Activated CD8-positive, alpha-beta memory T cell treated with anti-CD3 and anti-CD28 coated beads, Interleukin-2, amount 50 U/mL, for 1 hour (primary cell): ENCODE data around the gene TFF1.

Experiments used
- DNase-seq: peaks from one replicate; pipeline ENCODE4 v3.0.0-alpha.2; 2020; ENCODE audit errors: extremely low read depth

TFF1 gene

DNA sequence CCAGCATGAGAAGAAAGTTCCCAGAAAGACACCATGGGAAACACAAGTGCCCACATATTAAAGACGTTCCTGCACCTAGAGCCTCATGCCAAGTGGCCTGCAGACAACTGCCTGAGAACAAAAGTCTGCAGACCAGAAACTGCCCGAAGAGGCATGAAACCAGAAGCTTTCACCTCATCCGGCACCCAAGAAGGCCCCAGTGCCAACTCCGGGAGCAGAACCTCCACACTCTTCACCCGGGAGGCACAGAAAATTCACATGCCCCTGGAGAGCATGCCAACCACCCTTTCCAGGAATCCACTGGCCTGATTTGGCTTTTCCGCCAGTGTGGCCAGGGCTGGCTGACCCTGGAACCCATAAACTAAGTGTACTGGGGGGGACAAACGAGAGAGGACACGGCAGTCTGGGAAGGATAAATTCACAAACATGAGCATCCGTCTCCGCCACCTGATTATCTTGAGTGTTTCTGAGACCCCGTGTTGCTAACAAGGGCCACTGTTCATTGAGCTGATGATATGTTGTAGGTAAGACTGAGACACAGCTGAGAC is 22.3 kb downstream of the TFF1 start:
- DNase-seq = no peak

DNA sequence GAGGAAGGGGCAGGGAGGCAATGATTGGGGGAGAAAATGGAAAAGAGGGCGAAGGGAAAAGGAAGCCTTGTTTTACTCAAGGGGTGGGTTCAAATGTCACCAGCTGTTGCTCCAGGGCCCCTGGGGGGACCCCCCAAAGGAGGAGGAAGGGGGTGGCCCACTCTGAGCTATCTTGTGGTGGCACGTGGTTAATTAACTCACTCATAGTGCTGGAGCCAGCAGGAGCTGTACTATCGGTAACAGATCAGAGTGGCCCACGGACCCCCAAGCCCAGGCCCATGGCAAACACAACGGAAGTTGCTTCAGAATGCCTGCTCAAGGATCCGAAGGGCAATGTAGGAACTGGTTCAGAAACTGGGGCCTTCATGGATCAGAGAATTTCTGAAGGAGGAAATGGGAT is 22.8 kb downstream of the TFF1 start:
- no peak for DNase-seq

DNA sequence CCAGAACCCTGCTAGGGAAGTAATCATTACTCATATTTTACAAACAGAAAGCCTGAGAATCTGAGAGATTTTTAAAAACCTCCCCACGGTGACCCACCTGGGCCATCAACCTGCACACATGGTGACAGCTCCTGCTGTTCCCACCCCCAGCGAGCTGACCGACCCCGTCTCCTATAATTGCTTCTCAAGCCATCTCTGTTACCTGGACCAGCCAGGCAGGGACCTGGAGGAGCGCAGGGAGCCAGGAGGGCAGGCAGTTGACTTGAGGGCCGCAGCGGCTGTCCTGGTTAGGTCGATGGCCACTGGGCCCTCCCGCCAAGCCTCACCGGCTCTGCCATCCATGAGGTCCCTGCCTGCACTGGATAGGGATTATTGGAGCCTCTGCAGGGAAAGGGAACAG is 23.2 kb downstream of the TFF1 start:
- DNase-seq = no peak

DNA sequence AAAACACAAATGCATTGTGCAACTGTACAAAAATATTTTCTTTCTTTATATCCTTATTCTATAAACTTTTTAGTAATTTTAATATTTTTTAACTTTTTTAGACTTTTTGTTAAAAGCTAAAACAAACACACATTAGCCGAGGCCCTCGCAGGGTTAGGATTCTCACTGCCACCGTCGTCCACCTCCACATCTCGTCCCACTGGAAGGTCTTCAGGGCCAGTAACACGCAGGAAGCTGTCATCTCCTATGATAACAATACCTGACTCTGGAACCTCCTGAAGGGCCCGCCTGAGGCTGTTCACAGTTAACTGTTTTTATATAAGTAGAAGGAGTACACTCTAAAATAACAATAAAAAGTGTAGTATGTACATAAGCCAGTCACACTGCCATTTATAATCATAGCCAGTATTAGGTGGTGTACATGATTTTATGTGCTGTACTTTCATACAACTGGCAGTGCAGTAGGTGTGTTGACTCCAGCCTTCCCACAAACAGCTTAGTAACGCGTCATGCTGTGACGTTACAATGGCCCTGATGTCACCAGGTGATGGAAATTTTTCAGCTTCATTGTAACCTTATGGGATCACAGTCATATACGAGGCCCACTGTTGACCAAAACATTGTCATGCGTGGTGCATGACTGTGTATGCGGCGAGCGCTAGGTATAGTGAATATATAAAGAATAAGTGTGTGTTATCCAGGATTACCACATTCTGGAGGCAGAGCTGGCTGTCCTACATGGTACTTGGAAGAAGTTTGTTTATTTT is 24.4 kb downstream of the TFF1 start:
- no peak for DNase-seq

DNA sequence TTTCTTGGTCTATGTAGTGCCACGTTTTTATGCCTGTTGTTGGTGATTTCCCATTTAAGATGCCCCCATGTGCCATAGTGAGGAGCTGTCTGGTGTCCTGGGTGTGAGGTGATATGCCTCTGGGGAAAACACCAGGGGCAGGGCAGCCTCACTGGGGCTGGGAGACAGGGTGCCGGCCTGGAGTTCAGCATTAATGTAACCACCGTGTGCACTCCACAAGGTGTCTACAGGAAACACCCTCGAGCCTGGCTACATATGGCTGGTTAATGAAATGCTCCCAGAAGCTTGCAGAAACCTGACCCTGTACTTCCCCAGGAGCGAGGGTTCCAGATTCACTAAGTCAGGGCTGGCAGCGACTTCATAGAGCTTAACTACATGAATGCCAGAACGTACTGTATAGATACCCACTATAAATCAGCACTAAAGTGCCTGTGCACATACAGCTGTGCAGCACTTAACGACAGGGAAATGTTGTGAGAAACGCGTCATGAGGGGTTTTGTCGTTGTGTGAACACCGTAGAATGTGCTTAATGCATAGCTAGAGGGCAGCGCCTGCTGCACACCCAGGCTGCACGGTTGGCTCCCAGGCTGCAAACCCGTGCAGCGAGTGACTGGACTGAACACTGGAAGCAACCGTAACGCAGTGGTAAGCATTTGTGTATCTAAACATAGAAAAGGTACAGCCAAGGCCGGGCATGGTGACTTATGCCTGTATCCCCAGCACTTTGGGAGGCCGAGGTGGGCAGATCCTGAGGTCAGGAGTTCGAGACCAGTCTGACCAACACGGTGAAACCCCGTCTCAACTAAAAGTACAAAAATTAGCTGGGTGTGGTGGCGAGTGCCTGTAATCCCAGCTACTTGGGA is 25.9 kb downstream of the TFF1 start:
- no peak for DNase-seq

DNA sequence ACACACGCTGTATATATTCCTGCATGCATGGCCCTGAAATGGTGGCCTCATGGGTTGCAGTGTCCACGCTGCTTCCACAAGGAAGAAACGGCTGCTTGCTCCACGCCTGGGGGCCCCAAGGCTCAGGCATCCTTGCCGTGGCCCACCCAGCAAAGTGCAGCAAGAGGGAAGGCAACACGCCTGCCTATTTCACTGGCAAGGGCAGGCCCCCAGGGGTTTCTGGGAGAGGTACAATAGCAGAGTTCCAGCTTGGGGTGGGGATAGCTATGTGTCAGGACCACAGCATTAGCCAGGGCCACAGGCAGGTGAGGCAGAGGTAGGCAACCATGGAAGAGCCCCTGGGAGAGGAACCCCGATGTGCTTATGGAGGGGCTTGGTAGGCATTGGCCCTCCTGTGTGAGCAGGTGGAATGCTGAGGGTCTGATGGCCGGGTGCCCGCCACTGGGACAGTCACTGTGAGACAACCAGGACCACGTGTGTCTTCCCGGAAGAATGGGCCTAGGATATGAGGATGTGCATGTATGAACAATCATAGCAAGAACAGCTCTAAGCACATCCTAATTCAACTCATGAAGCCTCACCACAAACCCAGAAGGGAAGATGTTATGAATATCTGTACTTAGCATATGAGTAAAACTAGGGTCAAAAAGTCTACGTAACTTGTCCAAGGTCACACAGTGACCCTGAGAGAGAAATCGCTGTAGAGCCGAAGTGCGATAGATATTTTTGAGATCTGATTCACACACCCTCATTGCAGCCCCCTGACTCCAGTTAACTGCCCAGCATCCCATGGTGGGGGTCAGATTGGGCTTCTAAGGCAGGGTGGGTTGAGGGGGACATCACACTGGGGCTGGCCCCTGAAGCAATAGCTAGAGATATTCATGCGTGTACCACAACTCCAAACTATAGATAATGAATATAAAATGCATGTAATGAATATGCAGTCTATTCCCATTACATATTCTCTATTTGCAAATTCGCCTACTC is 27.3 kb downstream of the TFF1 start:
- no peak for DNase-seq

DNA sequence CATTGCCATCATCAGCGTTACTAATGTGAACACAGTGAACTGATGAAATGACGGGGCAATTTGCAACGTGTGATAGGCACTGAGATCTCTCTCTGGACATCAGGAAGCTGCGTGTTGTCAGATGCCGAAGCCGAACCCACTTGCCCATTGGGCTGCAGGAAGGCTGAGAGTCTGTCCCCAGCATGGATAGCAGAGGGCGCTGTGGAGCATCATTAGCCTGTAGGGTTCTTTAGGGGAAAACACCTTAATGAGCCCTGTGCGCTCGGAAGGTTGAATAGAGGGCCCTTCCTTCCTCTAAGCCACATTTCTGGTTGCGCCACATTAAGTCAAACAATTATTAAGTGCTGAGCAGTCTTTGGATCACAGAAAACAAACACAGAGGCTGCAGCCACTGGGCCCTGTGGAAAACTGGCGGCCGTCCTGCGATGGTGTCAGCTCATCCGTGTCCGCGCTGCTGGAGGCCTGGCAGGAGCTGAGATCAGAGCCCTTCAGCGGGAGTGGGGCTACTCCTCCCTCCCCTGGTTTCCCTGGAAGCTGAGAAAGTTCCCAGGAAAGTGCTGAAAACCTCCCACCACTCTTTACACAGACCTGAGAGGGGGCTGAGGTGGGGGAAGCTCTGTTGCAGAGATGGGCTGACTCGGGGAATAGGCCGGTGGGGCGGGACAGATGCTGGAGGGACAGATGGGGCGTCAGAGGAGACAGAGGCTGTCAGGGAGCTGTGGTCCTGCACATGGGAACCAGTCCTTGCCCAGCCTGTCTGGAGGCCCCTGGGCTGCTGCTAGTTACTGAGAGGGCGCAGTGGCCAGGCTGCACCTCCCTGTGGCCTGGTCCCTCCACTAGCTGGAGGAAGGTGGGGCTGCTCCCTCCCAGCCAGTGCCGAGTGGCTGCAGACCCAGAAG is 28.3 kb downstream of the TFF1 start:
- peak; percentile 66 for DNase-seq

DNA sequence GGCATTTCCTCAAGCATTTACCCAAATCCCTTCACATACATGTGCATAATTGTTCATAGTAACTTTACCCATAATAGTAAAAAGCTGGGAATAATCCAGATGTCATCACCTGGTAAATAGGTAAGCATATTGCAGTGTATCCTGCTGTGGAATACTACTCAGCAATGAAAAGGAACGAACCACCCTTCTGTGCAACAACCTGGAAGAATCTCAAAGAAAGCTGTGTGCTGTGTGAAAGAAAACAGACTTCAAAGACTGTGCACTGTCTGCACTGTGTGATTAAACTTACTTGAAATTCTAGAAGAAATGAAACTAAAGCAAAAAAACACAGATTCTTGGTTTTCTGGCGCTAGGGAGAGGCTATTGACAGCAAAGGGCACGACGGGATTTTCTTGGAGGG is 29.1 kb downstream of the TFF1 start:
- DNase-seq = no peak

DNA sequence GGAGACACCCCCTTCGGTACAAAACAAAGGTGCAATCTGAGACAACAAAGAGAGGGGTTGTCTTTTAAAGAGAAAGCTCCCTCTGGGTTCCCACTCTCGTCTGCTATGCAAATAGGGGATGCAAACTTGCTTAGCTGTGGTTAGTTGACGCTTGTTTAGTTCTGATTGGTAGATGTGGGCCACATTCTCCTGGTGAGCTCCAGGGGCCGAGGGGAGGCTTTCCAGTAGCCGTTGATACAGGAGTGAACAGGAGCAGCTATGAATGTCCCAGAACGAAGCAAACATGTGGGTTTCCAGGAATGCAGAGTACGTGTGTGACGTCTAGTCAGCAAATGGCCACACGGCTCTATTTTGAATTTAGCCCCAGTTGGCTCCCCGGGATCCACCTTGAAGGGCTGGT is 30.3 kb downstream of the TFF1 start:
- no peak for DNase-seq

DNA sequence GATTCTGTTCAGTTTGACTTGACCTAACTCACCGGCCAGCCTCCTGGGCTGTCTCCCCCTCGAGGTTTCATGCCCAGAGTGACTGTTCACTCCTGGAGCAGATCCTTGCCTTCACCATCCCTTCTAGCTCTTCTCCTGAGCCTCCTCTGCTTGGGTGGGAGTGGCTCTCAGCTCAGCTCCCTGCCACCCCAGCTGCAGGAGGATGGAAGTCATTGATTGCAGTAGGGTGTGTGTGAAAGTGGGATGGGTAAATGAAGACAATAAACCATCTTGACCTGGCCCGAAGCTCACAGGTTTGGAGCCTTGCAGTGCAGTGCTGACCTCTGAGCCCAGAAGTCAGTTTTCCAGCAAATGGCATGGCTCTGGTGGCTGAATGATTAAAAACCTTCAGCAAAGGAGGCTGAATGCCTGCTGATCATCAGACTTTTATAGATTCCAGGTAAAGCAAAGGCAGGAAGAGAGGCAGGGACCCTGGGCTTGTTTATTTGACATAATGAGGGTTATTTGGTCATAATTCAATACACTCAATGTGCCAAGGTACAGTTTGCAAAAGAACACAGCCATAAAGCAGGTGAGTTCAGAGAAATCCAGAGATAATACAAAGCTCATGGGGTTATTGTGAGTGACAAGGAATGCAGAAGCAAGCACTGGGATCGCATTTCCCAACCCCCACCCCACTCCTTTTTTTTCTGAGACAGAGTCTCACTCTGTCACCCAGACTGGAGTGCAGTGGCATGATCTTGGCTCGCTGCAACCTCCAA is 33.6 kb downstream of the TFF1 start:
- DNase-seq = no peak

DNA sequence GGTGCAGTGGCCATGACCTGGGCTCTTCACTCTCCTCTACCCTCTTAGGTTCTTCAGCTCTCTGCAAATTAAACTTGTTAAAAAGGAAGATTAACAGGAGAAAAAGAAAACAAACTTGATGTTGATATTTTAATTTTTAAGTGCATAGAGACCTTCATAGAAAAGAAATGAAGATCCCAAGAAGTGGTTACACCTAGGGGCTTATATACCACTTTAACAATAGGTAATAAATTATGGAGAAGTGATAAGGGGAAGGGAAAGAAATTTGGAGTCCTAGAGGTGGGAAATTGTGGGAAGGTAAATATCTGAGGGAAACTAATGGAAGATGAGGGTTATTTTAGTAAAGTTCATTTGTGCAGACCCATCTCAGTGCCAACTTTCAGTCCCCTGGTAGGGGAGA is 34.7 kb downstream of the TFF1 start:
- no peak for DNase-seq

DNA sequence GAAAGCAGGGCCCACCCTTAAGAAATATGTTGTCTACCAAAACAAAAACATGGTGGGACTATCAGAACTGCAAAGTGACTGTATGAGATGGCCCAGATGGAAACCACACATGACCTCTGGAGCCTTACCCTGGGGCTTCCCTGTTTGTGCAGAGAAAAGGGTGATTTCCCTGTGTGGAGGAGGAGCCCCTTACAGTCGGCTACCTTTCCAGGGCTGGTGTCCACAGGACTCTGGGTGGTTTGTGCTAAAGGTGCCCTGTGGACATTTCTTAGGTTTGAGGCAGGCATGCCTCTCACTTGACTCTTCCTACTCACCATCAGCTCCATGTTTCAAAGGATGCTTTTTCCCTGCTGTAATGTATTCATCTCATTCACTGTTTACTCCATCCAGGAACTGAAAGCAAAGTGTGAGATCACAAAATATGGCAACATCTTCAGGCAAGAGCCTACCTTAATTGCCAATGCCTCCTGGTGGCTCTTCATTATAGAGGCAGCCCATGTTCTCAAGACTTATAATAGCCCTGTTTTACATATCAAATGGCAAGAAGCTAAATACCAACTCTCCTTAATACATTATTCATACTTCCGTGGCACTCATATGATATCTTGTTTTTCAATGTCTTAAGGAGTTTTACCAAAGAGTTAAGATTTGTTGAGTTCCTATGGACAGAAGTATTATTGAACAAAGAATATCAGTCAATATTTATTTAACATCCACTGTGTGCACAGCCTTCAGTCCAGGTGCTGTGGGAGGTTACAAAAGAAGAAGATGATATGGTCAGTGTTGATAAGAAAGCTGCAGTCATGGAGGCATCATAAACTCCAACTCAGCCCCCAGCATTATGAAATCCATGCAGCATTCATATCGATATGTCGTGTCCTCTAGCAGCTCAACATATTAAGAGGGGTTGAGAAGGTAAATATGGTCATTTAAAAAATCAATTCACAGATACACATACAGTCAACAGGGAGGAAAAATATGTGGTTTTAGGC is 35.7 kb downstream of the TFF1 start:
- DNase-seq = no peak

DNA sequence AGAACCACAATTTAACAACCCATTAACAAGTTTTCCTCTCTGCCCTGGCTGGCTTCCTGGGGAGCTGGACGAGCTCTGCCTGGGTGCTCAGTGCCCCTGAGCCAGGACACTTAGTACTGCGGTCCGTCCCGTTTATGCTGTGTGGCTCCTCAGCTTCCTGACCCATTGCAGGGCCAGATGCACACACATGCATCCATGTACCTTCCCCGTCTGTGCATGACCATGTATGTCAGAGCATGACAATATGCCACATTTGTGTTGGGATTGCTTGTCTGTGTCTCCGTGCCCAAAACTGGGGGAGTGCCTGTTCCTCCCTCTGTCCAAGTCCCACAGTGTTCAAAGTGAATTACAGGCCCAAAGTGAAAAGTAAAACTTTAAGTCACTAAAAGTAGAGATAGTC is 41.4 kb downstream of the TFF1 start:
- no peak for DNase-seq

DNA sequence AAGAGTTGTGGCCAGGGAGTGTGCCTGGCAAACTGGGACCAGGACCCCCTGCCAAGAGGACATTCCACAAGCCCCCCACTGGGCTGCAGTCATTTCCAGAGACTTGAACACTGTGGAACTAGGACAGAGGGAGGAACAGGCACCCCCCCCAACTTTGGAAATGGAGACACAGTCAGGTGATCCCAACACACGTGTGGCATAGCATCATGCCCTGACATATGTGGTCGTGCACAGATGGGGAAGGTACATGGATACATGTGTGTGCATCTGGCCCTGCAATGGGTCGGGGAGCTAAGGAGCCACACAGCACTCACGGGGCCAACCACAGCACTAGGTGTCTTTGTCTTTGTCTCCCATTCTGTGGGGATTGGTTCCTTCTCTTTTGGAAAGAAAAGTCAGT is 44.5 kb downstream of the TFF1 start:
- no peak for DNase-seq

DNA sequence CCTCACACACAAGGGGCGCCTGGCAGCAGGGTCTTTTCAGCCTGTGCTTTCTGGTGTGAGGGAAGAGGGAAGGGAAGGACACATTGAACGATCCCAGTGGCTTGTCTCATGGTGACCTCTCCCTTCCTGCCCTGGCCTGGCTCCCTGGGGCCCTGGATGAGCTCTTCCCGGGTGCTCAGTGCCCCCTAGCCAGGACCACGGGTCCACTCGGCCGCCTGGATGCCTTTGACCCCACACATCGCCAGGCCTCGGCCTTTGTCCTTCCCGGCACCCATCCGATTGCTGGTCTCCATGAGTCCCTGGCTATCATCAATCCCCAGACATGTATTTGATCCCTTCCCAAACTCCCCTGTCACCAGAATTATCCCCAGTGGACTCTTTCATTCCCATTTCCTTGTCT is 45.1 kb downstream of the TFF1 start:
- DNase-seq = no peak

DNA sequence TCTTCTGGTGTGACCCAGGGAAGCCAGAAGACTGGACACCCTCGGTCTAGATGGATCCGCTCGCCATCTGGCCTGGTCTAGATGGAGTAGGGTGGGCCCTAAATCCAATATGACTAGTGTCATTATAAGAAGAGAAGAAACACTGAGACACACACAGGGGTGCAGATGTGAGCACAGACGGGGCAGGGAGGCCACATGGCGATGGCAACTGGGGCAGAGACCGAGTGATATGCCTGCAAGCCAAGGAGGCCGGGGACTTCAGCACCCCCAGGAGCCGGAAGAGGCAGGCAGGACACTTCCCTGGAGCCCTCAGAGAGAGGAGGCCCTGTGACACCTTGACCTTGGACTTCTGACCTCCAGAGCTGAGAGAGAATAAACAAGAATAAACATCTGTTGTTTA is 45.5 kb downstream of the TFF1 start:
- DNase-seq = no peak

DNA sequence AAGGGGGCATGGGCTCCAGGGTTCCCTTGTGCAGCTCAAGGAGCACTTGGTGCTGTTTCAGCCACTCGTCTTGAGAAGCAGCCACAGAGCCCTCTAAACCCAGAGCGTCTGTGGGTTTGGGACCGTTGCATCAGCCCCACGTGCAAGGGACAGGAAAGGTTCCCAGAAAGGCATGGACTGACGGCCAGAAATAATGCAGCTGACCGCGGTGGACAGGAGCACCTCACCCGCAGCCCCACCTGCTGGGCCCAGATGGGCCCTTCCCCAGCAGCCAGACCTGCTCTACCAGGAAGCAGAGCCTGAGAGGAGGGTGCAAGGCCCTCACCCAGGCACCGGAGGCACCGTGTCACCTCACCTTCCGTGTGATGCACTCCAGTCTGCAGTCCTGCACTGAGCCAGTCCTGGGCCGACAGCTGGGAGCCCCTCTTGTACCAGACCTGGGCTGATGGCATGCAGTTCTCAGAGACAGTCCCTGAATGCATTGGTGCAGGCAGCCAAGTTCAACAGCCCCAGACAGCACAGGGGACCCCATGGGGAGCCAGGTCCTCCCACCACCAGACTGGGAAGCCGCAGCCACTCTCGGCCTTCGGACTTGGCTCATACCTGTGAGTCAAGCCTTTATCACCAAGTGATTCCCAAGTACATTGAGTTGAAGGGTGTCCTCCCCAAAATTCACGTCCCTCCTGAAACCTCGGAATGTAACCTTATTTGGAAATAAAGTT is 46.3 kb downstream of the TFF1 start:
- no peak for DNase-seq

DNA sequence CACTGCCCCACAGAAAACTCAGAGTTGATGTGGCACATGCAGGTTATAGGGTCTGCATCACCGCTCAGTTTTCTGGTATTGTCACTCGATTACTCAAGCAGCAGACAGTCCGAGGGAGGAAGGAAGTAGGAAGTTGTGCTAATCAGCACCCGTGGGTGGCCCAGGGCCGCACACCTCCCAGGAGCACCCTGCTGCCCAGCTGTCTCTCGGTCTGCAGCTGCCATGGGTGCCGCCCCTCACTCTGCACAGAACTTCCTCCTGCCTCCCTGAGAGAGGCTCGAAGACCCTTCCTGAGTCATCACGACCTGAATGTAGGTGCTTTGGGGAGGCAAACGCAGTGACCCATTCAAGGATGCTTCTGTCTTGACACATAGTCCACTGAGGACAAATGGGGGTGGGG is 47.0 kb downstream of the TFF1 start:
- DNase-seq = no peak
